ENCODE measurements around the gene SETD1B. TPM values are rescaled to one million over a fixed set of nuclear protein-coding genes. Genes with fewer than 3 reads are reported as not detected.
"Not testable (repeated sequence)": the region's sequence is repeated elsewhere in the genome, so short reads cannot be mapped to it uniquely, and the experiment has no call there.

The SETD1B gene
- total and polyA plus RNA-seq, 2 donors (not counting 3 experiments of a cell fraction or from before 2014, with no cell fraction given), result 2.6 to 27.0 TPM

DNA sequence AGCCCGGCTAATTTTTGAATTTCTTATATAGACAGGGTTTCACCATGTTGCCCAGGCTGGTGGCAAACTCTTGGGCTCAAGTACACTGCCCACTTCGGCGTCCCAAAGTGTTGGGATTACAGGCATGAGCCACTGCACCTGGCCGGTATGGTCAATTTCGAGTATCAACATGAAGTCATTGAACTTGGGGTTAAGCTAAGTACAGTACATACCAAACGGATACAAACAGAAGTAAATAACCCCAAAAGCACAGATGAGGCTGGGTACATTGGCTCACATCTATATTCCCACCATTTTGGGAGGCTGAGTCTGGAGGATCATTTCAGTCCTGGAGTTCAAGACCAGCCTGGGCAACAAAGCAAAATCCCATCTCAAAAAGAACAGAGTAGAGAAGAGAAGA is 71.8 kb downstream of the SETD1B start:
- ChIA-PET POLR2A (no interaction called here), CTCF (interaction anchor here (1.6 kb wide), 1 partner anchor 31 kb away, joined by 3 read pairs; no protein-coding TSS in a partner anchor)
- no peak for FAIRE-seq
- Histone ChIP-seq H3K79me2 (ENCODE audit: control insufficient read depth, insufficient read depth, low read length) (no peaks in the 10 kb centered on the region), H3K4me1 (ENCODE audit: control insufficient read depth, extremely low read depth, insufficient read depth, low read length) (no peaks in the 10 kb centered on the region), H3K36me3 (ENCODE audit: control insufficient read depth in 2 of 2, extremely low read depth in 1 of 2, insufficient read depth in 2 of 2, low read length in 2 of 2) (no peaks in the 10 kb centered on the region), H3K9ac (replicated peaks; ENCODE audit: extremely low read depth, insufficient read depth, low read length) (no peak overlapping the region), H3K9me1 (replicated peaks; ENCODE audit: control insufficient read depth, extremely low read depth, insufficient read depth, low read length) (no peaks in the 10 kb centered on the region), H2AFZ (ENCODE audit: low read depth, low read length) (no peak overlapping the region), H4K20me1 (replicated peaks; ENCODE audit: control insufficient read depth, extremely low read depth, insufficient read depth, low read length) (no peaks in the 10 kb centered on the region), H3K27ac (ENCODE audit: insufficient read depth, low read depth, low read length) (no peak overlapping the region), H3K4me3 (replicated peaks in 1 of 3; ENCODE audit: insufficient read depth in 1 of 3, low read depth in 1 of 3, low read length in 3 of 3) (no peak overlapping the region), H3K9me3 (replicated peaks; ENCODE audit: control insufficient read depth, insufficient read depth, low read length) (no peaks in the 10 kb centered on the region), H3K4me2 (ENCODE audit: insufficient read depth, low read length) (no peak overlapping the region), H3K27me3 (ENCODE audit: control insufficient read depth in 2 of 2, insufficient read depth in 2 of 2, low read length in 2 of 2) (no peaks in the 10 kb centered on the region)
- dilution Hi-C loops (cut with MboI; ENCODE audit: extremely low pct_ligation_motif_present, low sequenced_read_pairs) (no loop called here), intact Hi-C loops (cut with micrococcal nuclease) (no loop called here)
- TF ChIP-seq GATA2 (IDR thresholded peaks at IDR 0.05; ENCODE audit: insufficient read depth, insufficient read length, low read depth, low read length) (no peak), EZH2 (IDR thresholded peaks at IDR 0.05; ENCODE audit: borderline replicate concordance, low read depth, low read length, severe bottlenecking) (no peak), JUN (IDR thresholded peaks at IDR 0.05; ENCODE audit: borderline replicate concordance, insufficient read depth, insufficient read length, low read depth) (no peak), FOS (IDR thresholded peaks at IDR 0.05; ENCODE audit: borderline replicate concordance, insufficient read depth, low read length) (no peak), MYC (IDR thresholded peaks at IDR 0.05; ENCODE audit: low read depth, low read length) (no peak), POLR2A (IDR thresholded peaks at IDR 0.05; ENCODE audit: low read depth, low read length) (no peak), POLR2AphosphoS5 (IDR thresholded peaks at IDR 0.05; ENCODE audit: insufficient read depth, low read depth, low read length) (no peak)
- TF ChIP-seq, protein P1, sequence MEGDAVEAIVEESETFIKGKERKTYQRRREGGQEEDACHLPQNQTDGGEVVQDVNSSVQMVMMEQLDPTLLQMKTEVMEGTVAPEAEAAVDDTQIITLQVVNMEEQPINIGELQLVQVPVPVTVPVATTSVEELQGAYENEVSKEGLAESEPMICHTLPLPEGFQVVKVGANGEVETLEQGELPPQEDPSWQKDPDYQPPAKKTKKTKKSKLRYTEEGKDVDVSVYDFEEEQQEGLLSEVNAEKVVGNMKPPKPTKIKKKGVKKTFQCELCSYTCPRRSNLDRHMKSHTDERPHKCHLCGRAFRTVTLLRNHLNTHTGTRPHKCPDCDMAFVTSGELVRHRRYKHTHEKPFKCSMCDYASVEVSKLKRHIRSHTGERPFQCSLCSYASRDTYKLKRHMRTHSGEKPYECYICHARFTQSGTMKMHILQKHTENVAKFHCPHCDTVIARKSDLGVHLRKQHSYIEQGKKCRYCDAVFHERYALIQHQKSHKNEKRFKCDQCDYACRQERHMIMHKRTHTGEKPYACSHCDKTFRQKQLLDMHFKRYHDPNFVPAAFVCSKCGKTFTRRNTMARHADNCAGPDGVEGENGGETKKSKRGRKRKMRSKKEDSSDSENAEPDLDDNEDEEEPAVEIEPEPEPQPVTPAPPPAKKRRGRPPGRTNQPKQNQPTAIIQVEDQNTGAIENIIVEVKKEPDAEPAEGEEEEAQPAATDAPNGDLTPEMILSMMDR (IDR thresholded peaks at IDR 0.05; ENCODE audit: extremely low read depth in 1 of 2, insufficient read depth in 1 of 2, low read depth in 1 of 2, low read length in 2 of 2), result no peak
- TF ChIP-seq, protein P2, sequence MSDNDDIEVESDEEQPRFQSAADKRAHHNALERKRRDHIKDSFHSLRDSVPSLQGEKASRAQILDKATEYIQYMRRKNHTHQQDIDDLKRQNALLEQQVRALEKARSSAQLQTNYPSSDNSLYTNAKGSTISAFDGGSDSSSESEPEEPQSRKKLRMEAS (IDR thresholded peaks at IDR 0.05; ENCODE audit: insufficient read depth, insufficient read length), result no peak
- no peak for DNase-seq (ENCODE audit: low read depth, low spot score)
- no TSS peak for BruUV-seq (replicated peaks)

DNA sequence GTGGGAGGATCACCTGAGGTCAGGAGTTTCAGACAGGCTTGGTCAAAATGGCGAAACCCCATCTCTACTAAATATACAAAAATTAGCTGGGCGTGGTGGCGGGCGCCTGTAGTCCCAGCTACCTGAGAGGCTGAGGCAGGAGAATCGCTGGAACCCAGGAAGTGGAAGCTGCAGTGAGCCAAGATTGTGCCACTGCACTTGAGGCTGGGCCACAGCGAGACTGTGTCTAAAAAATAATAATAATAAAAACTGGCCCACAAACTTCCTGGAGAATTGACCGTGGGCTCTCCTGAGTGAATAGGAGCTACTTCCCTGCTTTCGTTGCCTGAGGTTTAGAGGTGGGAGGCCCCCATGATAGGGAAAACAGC is 72.3 kb downstream of the SETD1B start:
- H3K4me3 ChIP-seq (replicated peaks in 1 of 3; ENCODE audit: insufficient read depth in 1 of 3, low read depth in 1 of 3, low read length in 3 of 3); H3K9me1 ChIP-seq (replicated peaks; ENCODE audit: control insufficient read depth, extremely low read depth, insufficient read depth, low read length); H3K27ac ChIP-seq (ENCODE audit: insufficient read depth, low read depth, low read length); H3K4me1 ChIP-seq (ENCODE audit: control insufficient read depth, extremely low read depth, insufficient read depth, low read length); intact Hi-C loops (cut with micrococcal nuclease); H3K9ac ChIP-seq (replicated peaks; ENCODE audit: extremely low read depth, insufficient read depth, low read length); FAIRE-seq; H3K36me3 ChIP-seq (ENCODE audit: control insufficient read depth in 2 of 2, extremely low read depth in 1 of 2, insufficient read depth in 2 of 2, low read length in 2 of 2); H3K4me2 ChIP-seq (ENCODE audit: insufficient read depth, low read length); POLR2A ChIA-PET; DNase-seq (ENCODE audit: low read depth, low spot score); H3K79me2 ChIP-seq (ENCODE audit: control insufficient read depth, insufficient read depth, low read length); BruUV-seq (replicated peaks); H3K9me3 ChIP-seq (replicated peaks; ENCODE audit: control insufficient read depth, insufficient read depth, low read length); H2AFZ ChIP-seq (ENCODE audit: low read depth, low read length); dilution Hi-C loops (cut with MboI; ENCODE audit: extremely low pct_ligation_motif_present, low sequenced_read_pairs); H4K20me1 ChIP-seq (replicated peaks; ENCODE audit: control insufficient read depth, extremely low read depth, insufficient read depth, low read length); H3K27me3 ChIP-seq (ENCODE audit: control insufficient read depth in 2 of 2, insufficient read depth in 2 of 2, low read length in 2 of 2): not testable (repeated sequence)
- CTCF ChIA-PET, result interaction anchor here (0.7 to 1.6 kb wide), 2 partner anchors 32 to 64 kb away, joined by 3 read pairs; no protein-coding TSS in a partner anchor

Data from endothelial cell of umbilical vein (primary cell).